AG04449 (cell line): ENCODE data around the gene ILK.

Source experiments
- CTCF ChIA-PET: fragments of 350-600 bp; formaldehyde crosslinking; extraction: SDS; loops from one replicate; lab custom pipeline; 2021; ENCODE audit warnings: antibody characterized with exemption; lab: Yijun Ruan, JAX
- POLR2A ChIA-PET: fragments of 400-600, 350-600 bp; formaldehyde crosslinking; extraction: SDS; loops from one replicate; lab custom pipeline; 2020; ENCODE audit warnings: antibody characterized with exemption, inconsistent platforms; lab: Yijun Ruan, JAX
- DNase-seq: peaks from one replicate; pipeline ENCODE4 v3.0.0-alpha.2; 2010; ENCODE audit warnings: low read depth, low spot score
- H3K4me3 ChIP-seq: 2 replicates; pipeline ENCODE4 v1.5.1; 2011; ENCODE audit warnings: low read depth, mild to moderate bottlenecking, control low read depth, low read length
- CTCF ChIP-seq: IDR thresholded peaks from one replicate; pipeline ENCODE4 v1.5.1; 2011; ENCODE audit warnings: mild to moderate bottlenecking, moderate library complexity, low read length, control low read depth, inconsistent platforms; ENCODE audit not compliant: insufficient read depth; ENCODE audit errors: missing control alignments

The ILK gene

GRCh38 chr11:6646071-6646470 lies 42.5 kb downstream of the ILK start:
- peak overlapping the region; percentile 34 for H3K4me3 ChIP-seq
- no peak for TF ChIP-seq CTCF
- ChIA-PET CTCF (interaction anchor here (1.1 to 1.9 kb wide), 4 partner anchors 12 to 141 kb away, joined by 3 to 5 read pairs (median 3); no protein-coding TSS in a partner anchor), POLR2A (interaction anchor here (1.1 to 1.6 kb wide), 2 partner anchors 27 to 173 kb away, joined by 3 to 7 read pairs; partner anchors contain the start of gene TPP1)
- no peak for DNase-seq

DNA sequence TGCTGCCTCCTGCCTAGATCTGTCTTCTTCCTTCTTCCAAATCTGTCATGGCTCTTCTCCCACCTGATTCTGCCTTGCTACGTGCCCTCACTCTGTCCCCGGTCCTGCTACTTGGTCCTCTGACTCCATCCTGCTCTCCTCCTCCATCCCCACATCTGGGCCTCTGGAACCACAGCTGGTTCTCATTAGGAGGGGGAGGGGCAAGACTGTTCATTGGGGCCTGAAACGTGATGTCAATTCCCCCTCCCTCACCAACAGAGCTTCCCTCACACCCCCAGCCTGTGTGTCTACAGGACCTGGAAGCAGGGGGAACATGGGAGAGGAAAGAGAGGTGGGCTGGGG lies 43.0 kb downstream of the ILK start:
- DNase-seq = no peak
- ChIA-PET CTCF (interaction anchor here (0.7 to 1.9 kb wide), 6 partner anchors 8 to 115 kb away, joined by 3 to 5 read pairs (median 4); partner anchors contain the start of gene DCHS1), POLR2A (interaction anchor here (1.1 to 1.6 kb wide), 3 partner anchors 27 to 174 kb away, joined by 3 to 7 read pairs (median 4); partner anchors contain the start of genes TAF10 and TPP1)
- peak overlapping the region; percentile 34 for H3K4me3 ChIP-seq
- no peak for TF ChIP-seq CTCF

- TF ChIP-seq CTCF = no peak
- POLR2A ChIA-PET = interaction anchor here (0.6 to 1.6 kb wide), 4 partner anchors 12 to 1000 kb away, joined by 3 to 7 read pairs (median 4); partner anchors contain the start of genes TAF10 and TPP1
- CTCF ChIA-PET = interaction anchor here (0.7 to 1.9 kb wide), 6 partner anchors 9 to 116 kb away, joined by 3 to 5 read pairs (median 4); partner anchors contain the start of gene DCHS1
- DNase-seq = no peak
- no peak overlapping the region; the same call in 1 of the 2 replicates for H3K4me3 ChIP-seq
Measured at GRCh38 chr11:6646918-6647679, 43.5 kb downstream of the ILK start.

DNA sequence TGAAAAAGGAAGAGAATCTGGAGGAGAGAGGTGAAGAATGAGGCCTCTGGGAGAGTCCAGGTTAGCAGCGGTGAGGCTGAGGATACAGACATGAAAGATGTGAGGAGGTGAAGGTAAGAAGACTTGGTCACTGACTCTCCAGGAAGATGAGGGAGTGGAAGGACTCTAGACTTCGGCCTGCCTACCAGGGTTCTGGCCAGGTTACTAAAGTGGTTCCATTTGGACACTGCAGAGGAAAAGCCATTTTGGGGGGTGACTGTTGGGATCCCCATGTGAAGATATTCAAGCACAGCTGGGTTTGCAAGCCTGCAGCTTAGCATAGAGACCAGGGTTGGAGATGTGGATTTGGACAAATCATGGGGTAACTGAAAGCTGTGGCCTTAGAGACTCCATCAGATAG lies 44.3 kb downstream of the ILK start:
- no peak for TF ChIP-seq CTCF
- ChIA-PET CTCF (interaction anchor here (1.1 to 1.9 kb wide), 3 partner anchors 8 to 21 kb away, joined by 3 to 5 read pairs (median 5); partner anchors contain the start of gene DCHS1), POLR2A (interaction anchor here (0.6 to 1.4 kb wide), 2 partner anchors 12 to 36 kb away, joined by 3 to 4 read pairs; partner anchors contain the start of gene TAF10)
- H3K4me3 ChIP-seq = no peak overlapping the region
- no peak for DNase-seq

DNA sequence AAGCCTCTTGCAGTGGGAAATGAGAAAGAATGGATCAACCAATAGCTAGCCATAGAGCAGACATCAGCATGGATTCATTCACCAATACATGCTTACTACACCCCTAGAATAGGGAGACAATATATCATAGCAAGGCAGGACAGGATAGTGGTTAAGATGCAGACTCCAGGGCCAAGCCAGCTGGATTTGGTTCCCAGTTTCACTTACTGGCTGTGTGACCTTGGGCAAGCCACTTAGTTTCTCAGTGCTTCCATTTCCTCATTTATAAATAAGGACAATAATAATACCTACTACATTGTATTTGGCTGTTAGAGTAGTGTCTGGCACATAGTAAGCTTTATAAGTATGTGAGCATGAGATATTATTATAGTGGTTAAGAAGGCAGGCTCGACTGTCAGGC lies 44.9 kb downstream of the ILK start:
- no peak for TF ChIP-seq CTCF
- H3K4me3 ChIP-seq = no peak overlapping the region
- no peak for DNase-seq
- POLR2A ChIA-PET = no interaction called here
- CTCF ChIA-PET = no interaction called here

DNA sequence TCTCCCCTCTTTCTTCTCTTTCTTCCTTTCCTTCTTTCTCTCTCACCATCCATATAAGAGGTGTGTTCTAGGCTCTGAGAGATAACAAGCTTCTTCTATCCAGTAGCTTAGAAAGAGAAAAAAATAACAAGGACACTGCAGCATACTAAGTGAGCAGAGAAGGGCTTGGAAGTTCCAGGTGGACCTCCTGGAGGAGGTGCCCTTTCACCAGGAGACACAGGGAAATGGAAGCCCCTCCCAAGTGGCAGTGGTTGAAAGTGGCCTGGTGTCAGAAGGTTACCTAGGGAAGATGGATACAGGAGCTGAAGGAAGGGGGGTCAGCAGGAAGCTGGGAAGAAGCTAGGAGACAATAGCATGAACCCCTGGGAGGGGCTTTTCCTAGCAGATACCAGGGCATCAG lies 46.5 kb downstream of the ILK start:
- CTCF ChIA-PET = interaction anchor here (0.9 to 1.4 kb wide), 4 partner anchors 19 to 272 kb away, joined by 3 to 6 read pairs (median 4); no protein-coding TSS in a partner anchor
- POLR2A ChIA-PET = no interaction called here
- no peak for TF ChIP-seq CTCF
- DNase-seq = no peak
- H3K4me3 ChIP-seq = no peak overlapping the region
